HG03442 (cell line): ENCODE data around the gene SLC35G6.

Experiments
- ATAC-seq: cut with Tn5 transposase; IDR thresholded peaks from one replicate; pipeline ENCODE4 v1.9.1; 2021; ENCODE audit warnings: mild to moderate bottlenecking, moderate library complexity; ENCODE audit not compliant: unreplicated experiment

SLC35G6 gene

GRCh38 chr17:7499161-7499560 is 17.9 kb downstream of the SLC35G6 start:
- ATAC-seq = no peak

GRCh38 chr17:7501729-7502128 is 20.5 kb downstream of the SLC35G6 start:
- no peak for ATAC-seq

GRCh38 chr17:7502171-7502847 is 21.1 kb downstream of the SLC35G6 start:
- no peak for ATAC-seq

- ATAC-seq = no peak
These were observed 21.7 kb downstream of the SLC35G6 start for GRCh38 chr17:7502987-7503386.

- ATAC-seq = no peak
These were observed 22.3 kb downstream of the SLC35G6 start for GRCh38 chr17:7503521-7503920.

GRCh38 chr17:7508145-7508544 is 26.9 kb downstream of the SLC35G6 start:
- no peak for ATAC-seq

- ATAC-seq = no peak
These were observed 27.6 kb downstream of the SLC35G6 start for GRCh38 chr17:7508846-7509245.

- ATAC-seq = no peak
These were observed 28.7 kb downstream of the SLC35G6 start for GRCh38 chr17:7509937-7510336.

- no peak for ATAC-seq
These were observed 29.9 kb downstream of the SLC35G6 start for GRCh38 chr17:7511108-7511507.

GRCh38 chr17:7512105-7512504 is 30.9 kb downstream of the SLC35G6 start:
- no peak for ATAC-seq

- ATAC-seq = no peak
These were observed 31.7 kb downstream of the SLC35G6 start for GRCh38 chr17:7512824-7513540.

GRCh38 chr17:7513850-7514419 is 32.7 kb downstream of the SLC35G6 start:
- ATAC-seq = no peak

GRCh38 chr17:7515911-7516610 is 34.8 kb downstream of the SLC35G6 start:
- ATAC-seq = no peak

- ATAC-seq = no peak
These were observed 41.8 kb downstream of the SLC35G6 start for GRCh38 chr17:7523033-7523432.

- no peak for ATAC-seq
These were observed 47.6 kb downstream of the SLC35G6 start for GRCh38 chr17:7528842-7529241.

- no peak for ATAC-seq
These were observed 49.0 kb downstream of the SLC35G6 start for GRCh38 chr17:7530023-7530900.
